ENCODE results near the gene GRM8.

DNA sequence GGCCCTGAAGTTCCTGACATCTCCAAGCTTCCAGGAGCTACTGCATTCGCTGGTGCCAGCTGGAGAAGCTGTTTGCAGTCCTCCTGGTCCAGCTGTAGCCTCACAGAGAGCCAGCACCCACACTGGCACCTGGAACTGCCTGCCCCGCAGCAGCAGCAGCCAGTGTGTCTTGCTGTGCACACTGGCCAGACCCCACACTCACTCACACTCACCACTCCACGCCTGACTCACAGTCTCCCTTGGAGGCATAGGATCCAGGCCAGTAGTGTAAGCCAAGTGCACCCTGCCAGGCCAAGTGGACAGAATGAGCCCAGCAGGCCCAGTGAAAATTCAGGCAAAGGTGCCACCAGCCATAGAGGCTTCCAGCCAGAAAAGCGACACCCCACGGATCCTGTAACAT is 566.3 kb downstream of the GRM8 start:
- TF ChIP-seq TAF1 (IDR thresholded peaks at IDR 0.05; ENCODE audit: borderline replicate concordance, insufficient read depth, low read length) (no peak), POLR2AphosphoS5 (IDR thresholded peaks at IDR 0.05; ENCODE audit: low read depth, low read length) (no peak), SIN3A (IDR thresholded peaks at IDR 0.05; ENCODE audit: borderline replicate concordance, insufficient read depth, low read length) (no peak)
- TF ChIP-seq, protein P1, sequence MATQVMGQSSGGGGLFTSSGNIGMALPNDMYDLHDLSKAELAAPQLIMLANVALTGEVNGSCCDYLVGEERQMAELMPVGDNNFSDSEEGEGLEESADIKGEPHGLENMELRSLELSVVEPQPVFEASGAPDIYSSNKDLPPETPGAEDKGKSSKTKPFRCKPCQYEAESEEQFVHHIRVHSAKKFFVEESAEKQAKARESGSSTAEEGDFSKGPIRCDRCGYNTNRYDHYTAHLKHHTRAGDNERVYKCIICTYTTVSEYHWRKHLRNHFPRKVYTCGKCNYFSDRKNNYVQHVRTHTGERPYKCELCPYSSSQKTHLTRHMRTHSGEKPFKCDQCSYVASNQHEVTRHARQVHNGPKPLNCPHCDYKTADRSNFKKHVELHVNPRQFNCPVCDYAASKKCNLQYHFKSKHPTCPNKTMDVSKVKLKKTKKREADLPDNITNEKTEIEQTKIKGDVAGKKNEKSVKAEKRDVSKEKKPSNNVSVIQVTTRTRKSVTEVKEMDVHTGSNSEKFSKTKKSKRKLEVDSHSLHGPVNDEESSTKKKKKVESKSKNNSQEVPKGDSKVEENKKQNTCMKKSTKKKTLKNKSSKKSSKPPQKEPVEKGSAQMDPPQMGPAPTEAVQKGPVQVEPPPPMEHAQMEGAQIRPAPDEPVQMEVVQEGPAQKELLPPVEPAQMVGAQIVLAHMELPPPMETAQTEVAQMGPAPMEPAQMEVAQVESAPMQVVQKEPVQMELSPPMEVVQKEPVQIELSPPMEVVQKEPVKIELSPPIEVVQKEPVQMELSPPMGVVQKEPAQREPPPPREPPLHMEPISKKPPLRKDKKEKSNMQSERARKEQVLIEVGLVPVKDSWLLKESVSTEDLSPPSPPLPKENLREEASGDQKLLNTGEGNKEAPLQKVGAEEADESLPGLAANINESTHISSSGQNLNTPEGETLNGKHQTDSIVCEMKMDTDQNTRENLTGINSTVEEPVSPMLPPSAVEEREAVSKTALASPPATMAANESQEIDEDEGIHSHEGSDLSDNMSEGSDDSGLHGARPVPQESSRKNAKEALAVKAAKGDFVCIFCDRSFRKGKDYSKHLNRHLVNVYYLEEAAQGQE (IDR thresholded peaks at IDR 0.05; ENCODE audit: insufficient read depth in 1 of 2, low read depth in 2 of 2, low read length in 2 of 2), result no peak

Measured in PFSK-1 (cell line).